Stimulated activated CD8-positive, alpha-beta memory T cell treated with anti-CD3 and anti-CD28 coated beads, Interleukin-12 subunit alpha, Interleukin-12 subunit beta, amount 100 ng/mL, for 4 hours (primary cell): Measurements from ENCODE around the gene ENOX1.
"Not testable (repeated sequence)": the region's sequence is repeated elsewhere in the genome, so short reads cannot be mapped to it uniquely, and the experiment has no call there.

ENCODE experiments used
- DNase-seq: peaks from one replicate; pipeline ENCODE4 v3.0.0-alpha.2; 2020; ENCODE audit warnings: low read depth

Gene ENOX1

DNA sequence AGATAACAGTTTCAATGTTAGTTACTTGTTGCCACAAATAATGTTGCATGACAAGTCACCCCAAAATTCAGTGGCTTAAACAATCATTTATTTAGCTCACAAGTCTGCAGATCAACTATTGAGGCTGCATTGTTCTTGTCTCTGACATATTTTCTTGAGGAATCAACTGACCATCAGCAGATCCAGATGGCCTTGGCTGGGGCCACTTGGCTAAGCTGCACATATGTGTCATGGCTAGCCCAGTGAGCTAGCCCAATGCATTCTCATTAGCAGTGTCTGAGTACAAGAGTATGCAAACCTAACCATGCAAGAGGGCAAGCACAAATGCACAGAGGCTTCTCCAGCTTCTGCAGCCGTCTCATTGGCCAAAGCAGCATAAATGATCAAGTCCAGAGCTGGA is 583.0 kb downstream of the ENOX1 start:
- no peak for DNase-seq

DNA sequence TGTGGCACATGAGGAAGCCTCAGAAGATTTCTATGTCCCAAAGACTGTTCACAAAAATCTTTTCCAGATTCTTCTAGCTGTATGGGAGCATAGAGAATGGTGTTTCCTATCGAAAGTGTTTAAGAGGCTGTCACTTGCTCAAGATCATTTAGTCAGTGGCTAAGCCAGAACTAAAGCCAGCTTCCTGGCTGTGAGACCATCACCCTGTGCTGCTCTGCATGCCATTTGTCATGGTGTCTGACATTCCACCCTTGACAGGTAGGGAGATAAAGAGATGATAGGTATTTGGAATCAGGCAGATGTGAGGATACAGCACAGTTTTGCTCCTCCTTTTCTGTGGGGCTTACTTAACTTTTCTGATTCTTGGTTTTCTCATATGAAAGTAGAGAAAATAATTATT is 586.0 kb downstream of the ENOX1 start:
- DNase-seq: no peak

DNA sequence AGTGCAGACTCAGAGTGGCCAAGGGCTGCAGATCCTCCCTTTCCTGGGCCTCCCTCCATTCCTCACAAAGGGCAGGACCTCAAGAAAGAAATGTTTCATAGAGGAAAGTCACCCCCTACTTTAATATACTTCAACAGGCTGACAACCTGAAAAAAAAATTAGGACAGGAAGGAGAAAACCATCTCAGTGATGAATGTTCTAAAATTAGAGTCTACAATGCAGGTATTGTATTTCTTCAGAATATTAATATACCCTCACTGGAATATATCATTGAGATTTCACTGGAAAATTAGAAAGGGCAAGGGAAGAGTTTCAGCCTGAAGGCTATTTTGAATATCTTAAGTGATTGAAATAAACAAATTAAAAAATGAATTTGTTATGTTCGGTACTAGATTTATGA is 586.5 kb downstream of the ENOX1 start:
- DNase-seq: no peak

DNA sequence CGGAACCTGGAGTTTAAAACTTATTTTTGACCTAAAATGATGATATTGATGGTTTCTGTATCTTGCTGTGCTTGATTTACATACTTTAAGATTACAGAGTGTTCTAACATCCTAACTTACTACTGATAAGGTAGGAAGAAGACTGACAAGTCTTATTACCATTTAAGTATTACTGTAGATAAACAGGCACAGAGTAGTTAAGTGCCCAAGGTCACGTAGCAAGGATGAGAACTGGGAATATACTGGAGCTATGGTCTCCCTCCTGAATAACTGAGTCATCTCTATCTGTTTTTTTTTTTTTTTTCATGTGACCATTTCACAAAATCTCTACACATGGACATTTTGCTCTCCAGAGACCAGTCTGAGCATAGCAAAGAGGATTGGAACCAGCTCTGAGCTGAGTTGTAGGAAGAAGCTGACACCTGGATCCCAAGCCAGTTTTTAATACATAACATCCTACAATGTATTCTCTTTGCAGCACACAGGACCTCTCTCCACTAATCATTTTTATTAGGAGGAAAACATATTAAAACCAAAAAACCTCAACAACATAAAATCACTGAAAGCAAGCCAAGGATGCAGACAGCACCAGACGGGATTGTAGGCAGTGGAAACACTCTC is 589.9 kb downstream of the ENOX1 start:
- no peak for DNase-seq

DNA sequence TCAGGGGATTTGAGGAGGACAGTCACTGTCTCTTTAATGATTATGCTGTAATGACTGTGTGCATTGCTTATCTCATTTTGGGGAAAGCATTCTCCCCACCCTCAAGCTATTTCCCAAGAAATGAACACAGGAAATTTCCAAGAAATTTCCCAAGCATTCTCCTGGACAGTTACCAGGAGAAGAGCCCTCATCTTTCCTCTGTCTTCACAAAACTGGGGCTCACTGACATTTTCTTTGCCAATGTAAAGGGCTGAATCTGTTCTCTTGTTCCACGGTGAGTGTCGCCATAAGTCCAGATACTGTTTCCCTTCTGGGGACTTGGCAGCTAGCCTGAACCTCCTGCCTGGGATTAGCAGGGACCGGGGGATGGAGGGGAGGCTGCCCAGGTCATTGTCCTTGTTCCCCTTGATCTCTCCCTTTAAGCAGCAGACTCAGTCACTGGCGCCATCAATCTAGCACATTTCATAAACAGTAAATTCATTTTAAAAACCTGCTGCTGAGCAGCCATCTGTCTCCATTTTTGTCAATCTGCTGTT is 590.6 kb downstream of the ENOX1 start:
- DNase-seq: no peak

DNA sequence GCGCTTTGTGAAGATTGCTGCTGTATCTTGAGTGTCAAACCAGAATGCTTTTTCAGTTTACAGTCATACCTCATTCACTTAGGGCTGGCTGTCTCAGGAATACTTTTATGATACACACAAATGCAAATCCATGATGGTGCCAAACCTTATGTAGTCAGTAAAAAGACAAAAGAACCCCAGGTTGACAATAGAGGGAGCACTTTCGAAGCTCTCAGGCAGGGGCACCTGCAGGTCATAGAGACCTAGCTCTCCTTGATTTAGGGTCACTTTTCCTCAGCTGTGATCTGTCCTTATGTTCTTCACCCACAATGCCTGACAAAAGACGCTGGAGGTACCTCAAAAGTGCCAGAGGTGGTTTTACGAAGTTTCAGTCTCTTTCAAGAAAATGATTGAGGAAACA is 591.2 kb downstream of the ENOX1 start:
- DNase-seq: no peak

DNA sequence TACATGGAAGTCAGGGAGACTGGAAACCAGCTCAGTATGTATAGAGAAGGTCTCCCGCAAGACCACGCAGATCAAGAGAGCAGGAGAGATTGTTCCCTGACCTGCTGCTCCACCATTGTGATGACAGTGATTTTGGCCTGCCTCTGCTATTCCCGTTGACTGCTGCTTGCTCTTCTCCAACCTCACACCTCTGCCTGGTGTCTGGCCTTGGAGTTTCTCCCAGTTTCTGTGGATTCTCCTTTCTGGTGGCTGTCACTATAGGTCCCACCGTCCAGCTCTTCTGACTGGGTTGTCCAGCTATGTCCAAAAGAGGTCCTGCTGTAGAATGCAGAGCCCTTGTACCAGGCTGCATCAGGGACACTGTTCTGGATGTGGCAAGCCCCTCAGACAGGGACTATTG is 591.7 kb downstream of the ENOX1 start:
- no peak for DNase-seq

DNA sequence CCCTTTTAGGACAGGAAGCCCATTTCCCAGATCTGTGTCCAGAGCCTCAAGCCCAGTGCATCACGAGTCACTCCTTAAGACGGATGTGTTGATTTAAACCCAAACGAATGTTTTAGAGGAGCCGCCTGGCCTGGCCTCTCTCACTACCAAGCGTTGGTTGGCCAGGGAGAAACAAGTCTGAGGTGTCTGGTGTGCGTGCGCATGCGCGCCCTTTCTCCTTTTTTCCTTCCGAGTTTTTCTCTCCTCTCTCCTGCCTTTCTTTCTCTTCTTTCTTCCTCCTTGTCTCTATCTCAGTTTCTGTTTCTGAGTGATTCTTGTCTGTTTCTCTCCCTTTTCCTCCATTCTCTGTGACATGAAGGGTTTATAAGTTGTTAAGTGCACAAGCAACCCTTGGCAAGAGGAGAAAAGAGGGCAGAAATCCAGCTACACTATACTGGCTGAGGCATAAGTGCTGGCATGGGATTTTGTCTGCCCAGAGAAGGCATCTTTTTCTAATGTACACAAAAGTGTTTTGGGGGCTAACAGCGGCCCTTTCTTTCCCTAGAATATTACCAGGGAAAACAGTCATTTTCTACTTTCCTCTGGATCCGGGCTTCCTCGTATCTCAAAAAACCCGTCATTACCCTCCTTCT is 592.9 kb downstream of the ENOX1 start:
- no peak for DNase-seq

DNA sequence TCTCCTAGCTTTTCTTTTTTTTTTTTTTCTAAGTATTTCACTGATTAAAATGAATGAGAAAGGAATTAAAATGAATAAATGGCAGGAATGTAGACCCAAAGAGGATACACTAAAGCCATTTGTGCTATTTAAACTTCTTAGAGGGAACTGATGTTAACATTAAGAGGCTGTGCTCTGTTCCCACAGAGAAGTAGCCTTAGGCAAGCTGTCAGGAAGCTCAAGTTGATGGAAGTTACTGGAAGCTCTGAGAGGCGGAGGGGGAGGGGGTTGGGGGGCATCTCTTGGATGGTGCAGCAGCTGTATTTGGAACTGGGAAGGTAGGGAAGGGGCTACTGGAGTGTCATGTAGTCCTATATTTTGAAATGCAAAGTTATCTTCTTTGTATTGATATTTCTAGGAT is 595.2 kb downstream of the ENOX1 start:
- no peak for DNase-seq

DNA sequence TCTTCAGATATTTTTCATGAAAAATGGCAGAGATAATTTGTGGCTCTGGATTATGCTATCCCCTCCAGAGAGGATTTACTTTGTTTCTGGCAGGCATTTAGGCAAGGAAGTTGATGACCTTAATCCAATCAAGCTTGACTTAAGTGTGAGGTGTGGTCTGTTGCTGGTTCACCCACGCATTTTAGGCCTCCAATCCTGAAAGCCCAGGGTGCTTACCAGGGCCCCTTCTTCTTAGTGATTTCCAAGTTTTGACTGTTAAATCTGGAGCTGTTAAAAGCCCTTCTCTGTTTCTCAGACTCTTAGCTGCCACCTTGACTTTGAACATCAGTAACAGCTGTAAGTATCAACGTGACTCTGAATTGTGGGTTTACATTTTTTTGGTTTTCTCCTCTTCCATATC is 601.5 kb downstream of the ENOX1 start:
- DNase-seq: no peak

DNA sequence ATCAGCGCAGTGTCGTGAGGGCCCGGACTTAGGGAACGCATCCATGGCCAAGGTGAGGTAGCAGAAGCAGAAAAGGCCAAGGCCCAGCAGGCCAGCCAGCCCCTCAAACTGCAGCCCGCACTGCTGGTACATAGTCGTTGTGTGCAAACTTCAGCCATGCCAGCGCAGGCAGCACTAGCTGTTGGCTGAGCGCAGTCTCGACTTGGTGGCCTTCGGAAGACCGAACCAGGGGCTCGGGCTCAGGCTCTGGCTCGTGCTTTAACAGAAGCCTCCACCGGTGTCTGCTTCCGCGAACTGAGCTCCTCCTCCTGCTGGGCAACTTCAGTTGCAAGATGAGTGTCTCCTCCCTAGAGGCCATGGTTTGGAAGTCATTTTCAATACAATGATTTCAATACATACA is 605.9 kb downstream of the ENOX1 start:
- DNase-seq: no peak

DNA sequence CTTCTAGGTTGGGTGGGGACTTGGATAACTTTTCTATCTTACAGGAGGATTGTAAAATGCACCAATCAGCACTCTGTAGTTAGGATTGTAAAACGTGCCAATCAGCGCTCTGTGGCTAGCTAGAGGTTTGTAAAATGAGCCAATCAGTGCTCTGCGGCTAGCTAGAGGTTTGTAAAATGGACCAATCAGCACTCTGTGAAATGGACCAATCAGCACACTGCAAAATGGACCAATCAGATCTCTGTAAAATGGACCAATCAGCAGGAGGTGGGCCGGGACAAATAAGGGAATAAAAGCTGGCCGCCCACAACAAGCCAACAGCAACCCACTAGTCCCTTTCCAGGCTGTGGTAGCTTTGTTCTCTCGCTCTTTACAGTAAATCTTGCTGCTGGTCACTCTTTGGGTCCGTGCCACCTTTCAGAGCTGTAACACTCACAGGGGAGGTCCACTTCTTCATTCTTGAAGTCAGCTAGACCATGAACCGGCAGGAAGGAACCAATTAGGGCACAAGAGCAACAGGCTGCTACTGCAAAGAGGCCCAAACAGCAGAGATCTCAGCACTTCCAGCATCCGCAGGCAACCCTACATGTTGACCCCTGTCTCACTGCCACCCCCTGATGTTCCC is 606.6 kb downstream of the ENOX1 start:
- DNase-seq: no peak

DNA sequence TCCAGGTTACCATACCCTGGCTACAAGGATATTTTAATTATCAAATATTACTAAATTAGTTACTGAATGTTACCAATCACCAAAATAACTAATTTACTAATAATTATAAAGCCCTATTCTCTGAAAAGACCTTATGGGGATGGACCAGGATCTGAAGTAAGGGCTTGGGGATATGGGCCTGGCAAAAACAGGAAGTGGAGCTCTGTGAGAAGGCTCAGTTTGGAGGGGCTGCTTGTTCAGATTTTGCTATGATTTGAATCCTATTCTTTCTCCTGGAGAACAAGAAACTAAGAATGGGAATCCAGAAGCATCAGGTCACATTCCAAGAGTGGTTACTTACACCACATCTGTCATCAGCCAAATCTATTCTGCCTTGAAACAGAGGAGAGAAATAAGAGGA is 615.3 kb downstream of the ENOX1 start:
- DNase-seq: no peak

DNA sequence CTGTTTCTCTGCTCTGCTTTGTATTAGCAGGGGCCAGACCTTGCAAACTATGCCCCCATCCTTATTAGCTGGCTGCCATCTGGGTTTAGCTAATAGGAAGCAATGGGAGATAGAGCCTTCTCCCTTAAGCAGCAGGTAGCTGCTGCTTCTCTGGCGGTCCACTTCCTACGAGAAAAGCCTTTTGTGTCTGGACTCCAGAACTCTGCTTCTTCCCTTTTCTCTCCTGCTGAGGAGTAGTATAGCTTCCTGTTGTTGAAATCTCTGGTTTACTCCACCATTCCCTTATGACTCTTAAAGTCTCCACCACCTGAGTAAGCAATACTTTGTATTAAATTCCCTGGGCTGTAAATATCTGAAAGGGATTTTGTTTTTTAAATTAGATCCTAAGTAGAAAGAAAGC is 616.3 kb downstream of the ENOX1 start:
- DNase-seq: no peak

DNA sequence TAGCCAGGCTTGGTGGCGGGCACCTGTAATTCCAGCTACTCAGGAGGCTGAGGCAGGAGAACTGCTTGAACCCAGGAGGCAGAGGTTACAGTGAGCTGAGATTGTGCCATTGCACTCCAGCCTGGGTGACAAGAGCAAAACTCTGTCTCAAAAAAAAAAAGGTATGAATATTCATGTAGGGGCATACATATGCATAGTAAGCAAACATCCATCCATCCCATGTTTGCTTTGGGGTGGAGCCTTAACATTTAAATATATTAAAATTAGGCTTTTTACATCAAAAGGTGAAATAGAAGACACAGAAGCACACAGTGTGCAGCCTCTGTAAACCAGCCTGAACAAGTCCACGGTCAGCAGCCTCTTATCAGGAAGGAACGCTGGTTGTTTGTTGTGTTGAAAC is 618.3 kb downstream of the ENOX1 start:
- not testable (repeated sequence) for DNase-seq

DNA sequence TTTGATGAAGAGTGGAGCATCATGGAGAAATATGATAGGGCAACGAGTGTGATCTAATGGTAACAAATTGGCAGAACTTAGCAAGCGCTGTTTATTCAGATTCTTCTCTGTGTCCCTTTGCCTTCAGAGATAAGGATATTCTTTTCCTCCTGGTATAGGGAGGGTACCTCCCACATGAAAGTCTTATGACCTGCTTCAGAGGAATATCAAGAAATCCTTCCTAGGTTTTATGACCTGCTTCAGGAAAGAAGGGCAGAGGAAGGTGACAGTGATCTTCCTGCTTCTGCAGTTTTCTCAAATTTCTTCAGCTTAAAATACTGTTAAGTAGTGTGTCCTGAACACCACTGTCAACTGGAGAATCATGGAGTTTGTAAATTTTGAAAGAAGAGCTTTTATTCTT is 619.0 kb downstream of the ENOX1 start:
- DNase-seq: no peak

DNA sequence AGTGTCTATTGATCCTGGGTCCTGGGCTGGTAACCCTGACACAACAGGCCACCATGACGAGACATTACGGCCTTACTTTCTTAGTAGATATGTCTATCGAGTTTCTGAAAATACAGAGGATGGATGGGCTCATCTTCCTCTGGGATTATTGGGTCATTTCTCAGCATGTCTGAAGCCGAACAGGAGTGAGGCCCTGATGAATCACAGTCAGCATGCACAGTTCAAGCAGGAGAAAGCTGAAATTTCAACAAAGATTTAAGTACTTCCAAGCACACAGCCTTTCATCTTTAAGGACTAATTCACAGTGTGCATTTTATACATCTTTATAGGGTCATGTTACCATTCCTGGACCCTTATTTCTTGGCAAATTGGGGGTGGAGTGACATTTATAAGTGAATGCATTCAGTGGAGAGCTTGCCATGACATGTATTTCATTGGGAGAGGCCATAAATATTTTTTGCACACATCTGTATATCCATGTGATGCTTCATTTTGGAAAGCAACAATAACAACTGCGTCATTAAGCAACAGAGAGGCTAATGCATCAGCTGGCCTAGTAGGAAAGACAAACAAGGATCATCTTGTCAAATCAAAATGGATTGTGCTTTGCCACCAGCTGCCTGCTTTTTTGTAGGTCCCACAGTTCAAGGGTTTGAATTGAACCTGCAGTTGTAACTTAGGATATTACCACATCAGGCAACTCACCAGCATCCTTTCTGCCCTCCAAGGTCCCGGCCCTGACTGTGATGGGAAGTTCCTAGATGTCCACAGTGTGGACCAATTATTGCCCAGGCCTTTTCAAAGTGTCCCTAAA is 619.9 kb downstream of the ENOX1 start:
- no peak for DNase-seq
